GM12892 (cell line): ENCODE data around the gene SLC38A10.

Experiments used
- POLR2A ChIP-seq: IDR thresholded peaks from 2 replicates; pipeline ENCODE4 v1.6.1; 2011; ENCODE audit warnings: low read depth, low read length, control low read depth
- POLR2AphosphoS5 ChIP-seq: IDR thresholded peaks from 2 replicates; pipeline ENCODE4 v1.6.1; 2011; ENCODE audit warnings: low read depth, low read length, control low read depth

GRCh38 chr17:81221371-81221841 is 73.7 kb downstream of the SLC38A10 start:
- TF ChIP-seq POLR2A: no peak
- no peak for TF ChIP-seq POLR2AphosphoS5
